NOMO-1 treated with dmso at 0.1 percent for 144 hours (cell line): Measurements from ENCODE around the gene TMEM82.

Experiments used
- DNase-seq: peaks from one replicate; lab custom pipeline; 2025; ENCODE audit not compliant: unreplicated experiment; lab: John Stamatoyannopoulos, UW

Gene TMEM82

DNA sequence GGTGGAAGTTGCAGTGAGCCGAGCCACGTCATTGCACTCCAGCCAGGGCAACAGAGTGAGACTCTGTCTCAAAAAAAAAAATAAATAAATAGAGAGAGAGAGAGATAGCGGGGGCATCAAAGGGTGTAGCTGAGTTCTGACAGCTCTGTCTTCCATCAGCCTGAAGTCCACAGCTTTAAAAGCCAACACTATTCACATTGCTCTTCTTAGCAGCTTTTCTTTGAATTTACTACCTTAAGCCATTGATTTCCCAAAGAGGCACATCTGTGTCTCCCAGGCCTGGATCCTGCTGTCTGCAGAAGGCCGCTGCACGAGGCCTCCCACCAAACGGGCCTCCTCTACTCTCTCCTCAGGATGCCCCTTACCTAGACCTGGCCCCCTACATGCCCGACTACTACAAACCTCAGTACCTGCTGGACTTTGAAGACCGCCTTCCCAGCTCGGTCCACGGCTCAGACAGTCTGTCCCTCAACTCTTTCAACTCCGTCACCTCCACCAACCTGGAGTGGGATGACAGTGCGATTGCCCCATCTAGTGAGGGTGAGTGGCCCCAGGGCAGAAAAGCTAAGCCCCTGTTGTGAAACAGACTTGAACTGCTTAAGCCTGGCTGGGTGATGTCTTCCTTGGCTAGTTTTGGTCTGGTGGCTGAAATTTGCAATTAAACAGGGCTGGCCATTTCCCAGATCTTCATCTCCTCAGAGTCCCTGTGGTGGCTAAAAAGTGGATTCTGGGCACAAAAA, 22.7 kb upstream of the TMEM82 start:
- no peak for DNase-seq

GRCh38 chr1:15720861-15721260, 21.4 kb upstream of the TMEM82 start:
- DNase-seq: no peak

- DNase-seq: no peak
These were observed 19.9 kb upstream of the TMEM82 start for GRCh38 chr1:15722411-15722810.

GRCh38 chr1:15722836-15723532, 19.3 kb upstream of the TMEM82 start:
- no peak for DNase-seq

DNA sequence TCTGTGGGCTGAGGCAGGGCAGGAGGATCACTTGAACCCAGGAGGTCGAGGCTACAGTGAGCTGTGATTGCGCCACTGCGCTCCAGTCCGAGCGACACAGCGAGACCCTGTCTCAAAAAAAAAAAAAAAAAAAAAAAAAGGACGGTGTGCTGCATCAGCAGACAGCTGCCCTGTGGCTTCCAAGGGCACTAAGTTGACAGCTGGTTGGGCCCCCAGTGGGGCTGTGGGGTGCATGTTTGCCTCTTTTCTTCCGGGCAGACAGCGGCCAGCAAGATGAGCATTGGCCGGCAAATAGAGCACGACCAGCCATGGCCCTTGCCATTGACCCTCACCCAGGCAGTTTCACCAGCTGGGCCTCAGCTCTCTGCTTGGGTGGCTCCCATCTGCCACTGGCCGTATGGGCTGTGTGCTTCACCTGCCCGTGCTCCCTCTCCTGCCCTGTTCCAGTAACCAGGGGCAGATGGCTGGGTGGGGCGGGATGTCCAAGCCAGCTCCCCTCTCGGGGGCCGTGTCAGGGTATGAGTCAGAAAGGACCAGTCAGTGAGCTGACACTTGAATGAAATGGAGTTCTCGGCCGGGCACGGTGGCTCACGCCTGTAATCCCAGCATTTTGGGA, 18.6 kb upstream of the TMEM82 start:
- DNase-seq: no peak

- DNase-seq: no peak
These were observed 17.1 kb upstream of the TMEM82 start for GRCh38 chr1:15724949-15725880.

- DNase-seq: no peak
These were observed 15.8 kb upstream of the TMEM82 start for GRCh38 chr1:15726508-15726907.

DNA sequence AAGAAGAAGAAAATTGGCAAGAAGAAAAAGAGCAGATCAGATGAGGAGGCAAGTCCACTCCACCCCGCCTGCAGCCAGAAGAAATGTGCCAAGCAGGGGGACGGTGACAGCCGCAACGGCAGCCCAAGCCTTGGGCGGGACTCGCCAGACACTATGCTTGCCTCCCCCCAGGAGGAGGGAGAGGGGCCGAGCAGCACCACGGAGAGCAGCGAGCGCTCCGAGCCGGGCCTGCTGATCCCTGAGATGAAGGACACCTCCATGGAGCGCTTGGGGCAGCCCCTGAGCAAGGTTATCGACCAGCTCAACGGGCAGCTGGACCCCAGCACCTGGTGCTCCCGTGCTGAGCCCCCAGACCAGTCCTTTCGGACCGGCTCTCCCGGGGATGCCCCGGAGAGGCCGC, 15.3 kb upstream of the TMEM82 start:
- no peak for DNase-seq

DNA sequence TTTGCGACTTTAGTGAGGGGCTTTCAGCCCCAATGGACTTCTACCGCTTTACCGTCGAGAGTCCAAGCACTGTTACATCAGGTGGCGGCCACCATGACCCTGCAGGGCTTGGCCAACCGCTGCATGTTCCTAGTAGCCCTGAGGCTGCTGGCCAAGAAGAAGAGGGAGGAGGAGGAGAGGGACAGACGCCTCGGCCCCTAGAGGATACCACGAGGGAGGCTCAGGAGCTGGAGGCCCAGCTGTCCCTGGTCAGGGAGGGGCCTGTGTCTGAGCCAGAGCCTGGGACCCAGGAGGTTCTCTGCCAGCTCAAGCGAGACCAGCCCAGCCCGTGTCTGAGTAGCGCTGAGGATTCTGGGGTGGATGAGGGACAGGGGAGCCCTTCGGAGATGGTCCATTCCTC, 14.9 kb upstream of the TMEM82 start:
- DNase-seq: no peak

DNA sequence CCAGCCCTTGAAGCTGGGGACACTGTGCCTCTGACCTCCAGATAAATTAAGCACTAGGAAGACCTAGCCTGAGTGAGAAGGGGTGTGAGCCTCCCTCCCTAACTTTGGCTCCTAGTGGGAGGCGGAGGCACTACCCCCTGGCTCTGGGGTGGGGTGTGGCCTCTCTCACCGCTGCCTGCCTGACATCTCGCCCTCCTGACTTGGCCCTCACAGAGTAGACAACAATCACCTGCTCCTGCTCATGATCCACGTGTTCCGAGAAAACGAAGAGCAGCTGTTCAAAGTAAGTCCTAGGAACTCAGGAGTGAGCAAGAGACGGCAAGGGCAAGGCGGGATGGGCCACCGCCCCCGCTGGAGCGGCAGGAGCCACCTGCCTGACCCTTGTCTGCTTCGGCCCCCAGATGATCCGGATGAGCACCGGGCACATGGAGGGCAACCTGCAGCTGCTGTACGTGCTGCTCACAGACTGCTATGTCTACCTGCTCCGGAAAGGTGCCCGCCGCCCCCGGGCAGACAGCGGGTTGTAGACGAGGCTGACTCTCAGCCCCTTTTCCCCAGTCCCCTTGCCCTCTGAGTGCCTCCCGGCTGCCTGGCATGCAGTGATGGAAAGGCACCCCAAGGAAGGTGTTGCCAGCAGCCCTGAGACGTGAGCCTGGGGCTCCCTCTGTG, 14.3 kb upstream of the TMEM82 start:
- no peak for DNase-seq

GRCh38 chr1:15728937-15729657, 13.2 kb upstream of the TMEM82 start:
- no peak for DNase-seq

DNA sequence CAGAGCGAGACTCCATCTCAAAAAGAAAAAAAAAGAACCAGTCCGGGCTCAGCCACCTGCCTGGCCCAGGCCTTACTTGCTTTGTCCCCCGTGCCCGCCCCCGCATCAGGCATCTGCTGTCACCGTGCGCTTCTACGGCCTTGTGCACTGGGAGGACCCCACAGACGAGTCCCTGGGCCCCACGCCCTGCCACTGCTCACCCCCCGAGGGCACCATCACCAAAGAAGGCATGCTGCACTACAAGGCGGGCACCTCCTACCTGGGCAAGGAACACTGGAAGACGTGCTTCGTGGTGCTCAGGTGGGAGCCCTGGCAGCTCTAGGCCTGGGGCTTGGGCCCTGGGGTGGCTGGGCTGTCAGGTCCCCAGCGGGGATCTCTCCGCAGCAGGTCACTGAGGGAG, 11.9 kb upstream of the TMEM82 start:
- DNase-seq: no peak

- no peak for DNase-seq
These were observed 11.4 kb upstream of the TMEM82 start for GRCh38 chr1:15730936-15731335.

DNA sequence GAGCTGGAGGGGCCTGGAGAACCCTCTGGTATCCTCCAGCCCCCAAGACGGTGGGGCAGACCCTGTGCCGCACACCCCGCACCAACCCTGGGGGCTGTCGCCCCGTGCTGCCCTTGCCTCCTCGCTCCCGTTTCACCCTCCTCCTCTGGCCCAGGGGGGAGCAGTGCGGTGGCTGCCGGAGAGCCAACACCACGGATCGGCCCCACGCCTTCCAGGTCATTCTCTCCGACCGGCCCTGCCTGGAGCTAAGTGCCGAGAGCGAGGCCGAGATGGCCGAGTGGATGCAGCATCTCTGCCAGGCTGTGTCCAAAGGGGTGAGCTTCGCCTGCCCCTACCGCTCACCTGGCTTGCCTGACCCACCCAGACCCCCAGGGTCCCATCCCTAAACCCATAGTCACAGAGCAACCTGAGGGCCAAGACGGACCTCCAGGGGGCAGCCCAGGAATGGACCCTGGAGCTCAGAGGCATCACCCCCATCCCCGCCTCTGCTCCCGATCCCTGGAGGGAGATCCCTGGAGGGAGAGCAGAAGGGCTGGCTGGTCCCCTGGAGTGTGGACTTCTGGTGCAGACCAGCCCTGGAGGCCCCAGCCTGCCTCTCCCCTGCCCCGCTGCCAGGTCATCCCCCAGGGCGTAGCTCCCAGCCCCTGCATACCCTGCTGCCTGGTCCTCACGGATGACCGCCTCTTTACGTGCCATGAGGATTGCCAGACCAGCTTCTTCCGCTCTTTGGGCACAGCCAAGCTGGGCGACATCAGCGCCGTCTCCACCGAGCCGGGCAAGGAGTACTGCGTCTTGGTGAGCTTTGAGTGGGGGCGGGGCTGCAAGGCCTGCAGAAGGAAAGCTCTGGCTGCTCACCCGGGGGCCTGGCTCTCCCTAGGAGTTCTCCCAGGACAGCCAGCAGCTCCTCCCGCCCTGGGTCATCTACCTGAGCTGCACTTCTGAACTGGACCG, 10.3 kb upstream of the TMEM82 start:
- no peak for DNase-seq

DNA sequence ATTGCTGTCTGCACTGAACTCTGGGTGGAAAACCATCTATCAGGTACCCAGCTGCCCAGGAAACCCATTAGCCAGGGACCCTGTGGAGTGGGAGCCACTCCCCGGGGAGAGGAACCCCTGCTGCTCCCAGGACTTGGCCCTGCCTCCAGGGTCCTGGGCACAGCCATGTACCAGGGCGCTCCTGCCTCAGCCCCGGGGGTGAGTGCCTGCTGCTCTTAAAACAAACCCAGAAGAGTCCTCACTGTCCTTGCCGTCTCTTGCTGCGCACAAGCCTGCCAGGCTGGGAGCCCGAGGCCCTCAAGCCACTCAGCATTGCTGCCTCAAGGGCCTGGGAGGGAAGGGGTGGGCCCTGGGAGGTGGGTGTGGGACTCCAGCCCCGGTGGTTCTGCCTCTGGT, 9.6 kb upstream of the TMEM82 start:
- no peak for DNase-seq

GRCh38 chr1:15733218-15733725, 9.0 kb upstream of the TMEM82 start:
- DNase-seq: no peak

DNA sequence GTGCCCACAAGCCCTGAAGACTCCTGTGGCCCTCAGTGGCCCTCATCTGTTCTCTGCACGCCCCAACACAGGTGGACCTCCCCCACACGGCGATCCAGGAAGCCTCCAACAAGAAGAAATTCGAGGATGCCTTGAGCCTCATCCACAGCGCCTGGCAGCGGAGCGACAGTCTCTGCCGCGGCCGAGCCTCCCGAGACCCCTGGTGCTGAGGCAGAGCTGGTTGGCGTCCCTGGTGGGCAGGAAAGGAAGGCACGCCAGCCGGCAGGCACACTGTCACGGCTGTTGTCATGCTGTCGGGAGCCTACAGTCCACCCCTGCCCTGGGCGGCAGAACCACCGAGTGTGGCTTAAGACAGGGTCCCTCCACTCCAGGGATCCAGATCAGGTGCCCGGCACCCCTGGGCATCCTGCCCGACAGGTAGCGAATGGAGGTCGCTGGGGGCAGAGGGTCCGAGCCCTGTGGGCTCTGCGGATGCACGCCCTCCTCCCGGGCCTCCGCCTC, 8.5 kb upstream of the TMEM82 start:
- no peak for DNase-seq

GRCh38 chr1:15734296-15734695, 8.0 kb upstream of the TMEM82 start:
- DNase-seq: no peak

DNA sequence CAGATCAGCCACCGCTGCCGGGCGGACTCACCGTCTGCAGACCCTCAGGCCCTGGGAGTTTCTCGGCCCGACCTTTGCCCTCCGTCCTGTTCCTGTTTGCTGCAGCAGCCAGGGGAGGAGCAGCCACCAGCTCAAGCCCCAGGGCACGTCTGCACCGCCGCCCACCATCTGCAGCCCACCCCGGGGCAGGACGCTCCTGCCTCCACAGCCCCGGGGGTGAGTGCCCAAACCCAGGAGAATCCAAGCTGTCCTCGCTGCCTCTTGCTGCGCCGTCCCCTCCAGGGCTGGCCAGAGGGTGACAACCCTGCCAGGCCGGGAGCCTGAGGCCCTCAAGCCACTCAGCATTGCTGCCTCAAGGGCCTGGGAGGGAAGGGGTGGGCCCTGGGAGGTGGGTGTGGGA, 7.4 kb upstream of the TMEM82 start:
- DNase-seq: no peak
